ENCODE measurements around the gene PARP4.

GRCh38 chr13:24489721-24490120 is 22.9 kb downstream of the PARP4 start:
- TF ChIP-seq CTCF (IDR thresholded peaks at IDR 0.05) (no peak), POLR2A (IDR thresholded peaks at IDR 0.05) (no peak)

All from right lobe of liver (tissue), 4 donors.